Neural cell (in vitro differentiated cells): ENCODE results near the gene STUM. TPM values are rescaled to one million over a fixed set of nuclear protein-coding genes. Genes with fewer than 3 reads are reported as not detected.

Source experiments
- H2AFZ ChIP-seq: fragments of 200-600, 300-800 bp; sonication (generic), shearing (Covaris generic); 2 replicates; pipeline ENCODE4 v1.6.0; 2014; ENCODE audit warnings: low read depth, mild to moderate bottlenecking, antibody characterized with exemption, low read length, moderate library complexity
- H3F3A ChIP-seq: fragments of 200-600 bp; shearing (Covaris generic); 2 replicates; pipeline ENCODE4 v1.6.1; 2016; ENCODE audit warnings: mild to moderate bottlenecking, moderate library complexity, mixed read lengths, antibody characterized with exemption, low read length; ENCODE audit not compliant: insufficient read depth, poor library complexity, severe bottlenecking
- H3K27ac ChIP-seq: fragments of 200-600, 300-800 bp; sonication (generic), shearing (Covaris generic); 2 replicates; pipeline ENCODE4 v1.5.1; 2014; ENCODE audit warnings: mild to moderate bottlenecking, low read length, moderate library complexity
- H3K27me3 ChIP-seq: fragments of 300-800, 200-600 bp; sonication (generic), shearing (Covaris generic); 2 replicates; pipeline ENCODE4 v1.6.0; 2014; ENCODE audit warnings: mild to moderate bottlenecking, low read depth, low read length, moderate library complexity; ENCODE audit not compliant: insufficient read depth
- H3K36me3 ChIP-seq: fragments of 300-800, 200-600 bp; sonication (generic), shearing (Covaris generic); 2 replicates; pipeline ENCODE4 v1.5.1; 2014; ENCODE audit warnings: mild to moderate bottlenecking, antibody characterized with exemption, low read length, moderate library complexity; ENCODE audit not compliant: insufficient read depth
- H3K4me2 ChIP-seq: fragments of 300-800, 200-600 bp; sonication (generic), shearing (Covaris generic); 2 replicates; pipeline ENCODE4 v1.6.0; 2014; ENCODE audit warnings: mild to moderate bottlenecking, low read length
- H3K4me3 ChIP-seq: fragments of 300-800, 200-600 bp; sonication (generic), shearing (Covaris generic); 2 replicates; pipeline ENCODE4 v1.5.1; 2014; ENCODE audit warnings: mild to moderate bottlenecking, low read length, moderate library complexity
- H3K79me2 ChIP-seq: fragments of 200-600 bp; shearing (Covaris generic); replicated peaks from 2 replicates; pipeline ENCODE4 v1.6.0; 2014; ENCODE audit warnings: mild to moderate bottlenecking, low read length, moderate library complexity; ENCODE audit not compliant: insufficient read depth
- H3K9ac ChIP-seq: fragments of 300-800, 200-600 bp; sonication (generic), shearing (Covaris generic); 2 replicates; pipeline ENCODE4 v1.6.1; 2016; ENCODE audit warnings: mild to moderate bottlenecking, low read length, mixed read lengths
- H3K9me2 ChIP-seq: fragments of 200-600 bp; shearing (Covaris generic); 2 replicates; pipeline ENCODE4 v1.6.1; 2016; ENCODE audit warnings: mild to moderate bottlenecking, low read length, mixed read lengths; ENCODE audit not compliant: insufficient read depth
- H3K9me3 ChIP-seq: fragments of 200-600, 300-800 bp; sonication (generic), shearing (Covaris generic); 2 replicates; pipeline ENCODE4 v1.6.1; 2016; ENCODE audit warnings: mild to moderate bottlenecking, mixed run types, low read length, moderate library complexity, mixed read lengths
- H4K20me1 ChIP-seq: fragments of 200-600 bp; shearing (Covaris generic); 2 replicates; pipeline ENCODE4 v1.6.1; 2016; ENCODE audit warnings: mild to moderate bottlenecking, mixed run types; ENCODE audit not compliant: insufficient read depth
- EP300 ChIP-seq: fragments of 450-650 bp; conservative IDR thresholded peaks from 2 replicates; pipeline ENCODE4 v1.6.1; 2014; ENCODE audit warnings: antibody characterized with exemption, mild to moderate bottlenecking, moderate library complexity; ENCODE audit not compliant: poor library complexity, severe bottlenecking
- EZH2 ChIP-seq: fragments of 200-600, 300-800 bp; shearing (Covaris generic), sonication (generic); IDR thresholded peaks from 2 replicates; pipeline ENCODE4 v1.6.1; 2014; ENCODE audit warnings: antibody characterized with exemption, low read length, borderline replicate concordance, mild to moderate bottlenecking; ENCODE audit not compliant: insufficient read depth, poor library complexity, severe bottlenecking
- MXI1 ChIP-seq: fragments of 450-650 bp; conservative IDR thresholded peaks from 2 replicates; pipeline ENCODE4 v1.6.1; 2014; ENCODE audit warnings: antibody characterized with exemption, mild to moderate bottlenecking; ENCODE audit not compliant: poor library complexity, severe bottlenecking
- POLR2AphosphoS5 ChIP-seq: IDR thresholded peaks from 2 replicates; pipeline ENCODE4 v1.6.1; 2012
- RAD21 ChIP-seq: fragments of 450-650 bp; conservative IDR thresholded peaks from 2 replicates; pipeline ENCODE4 v1.6.1; 2014; ENCODE audit warnings: antibody characterized with exemption, mild to moderate bottlenecking, moderate library complexity
- SMC3 ChIP-seq: fragments of 450-650 bp; conservative IDR thresholded peaks from 2 replicates; pipeline ENCODE4 v1.6.1; 2014; ENCODE audit warnings: antibody characterized with exemption, mild to moderate bottlenecking, moderate library complexity; ENCODE audit not compliant: poor library complexity
- TAF1 ChIP-seq: IDR thresholded peaks from 2 replicates; pipeline ENCODE4 v1.6.1; 2012; ENCODE audit warnings: low read depth
- polyA plus RNA-seq: library from polyadenylated mRNA; depleted of rRNA; stranded (reverse); fragments of >200 nt; gene quantifications from 2 replicates; pipeline ENCODE4 v1.2.3, GENCODE V29; 2014
- TF ChIP-seq, protein P1 (sequence below): IDR thresholded peaks from 2 replicates; pipeline ENCODE4 v1.6.1; 2012; ENCODE audit warnings: borderline replicate concordance
- TF ChIP-seq, protein P2 (sequence below): fragments of 450-650 bp; IDR thresholded peaks from 2 replicates; pipeline ENCODE4 v1.5.1; 2014; ENCODE audit warnings: antibody characterized with exemption, mild to moderate bottlenecking, moderate library complexity; ENCODE audit not compliant: poor library complexity, severe bottlenecking

STUM gene
- polyA plus RNA-seq, 1 donor from 2014 or later = 0.52 TPM

DNA sequence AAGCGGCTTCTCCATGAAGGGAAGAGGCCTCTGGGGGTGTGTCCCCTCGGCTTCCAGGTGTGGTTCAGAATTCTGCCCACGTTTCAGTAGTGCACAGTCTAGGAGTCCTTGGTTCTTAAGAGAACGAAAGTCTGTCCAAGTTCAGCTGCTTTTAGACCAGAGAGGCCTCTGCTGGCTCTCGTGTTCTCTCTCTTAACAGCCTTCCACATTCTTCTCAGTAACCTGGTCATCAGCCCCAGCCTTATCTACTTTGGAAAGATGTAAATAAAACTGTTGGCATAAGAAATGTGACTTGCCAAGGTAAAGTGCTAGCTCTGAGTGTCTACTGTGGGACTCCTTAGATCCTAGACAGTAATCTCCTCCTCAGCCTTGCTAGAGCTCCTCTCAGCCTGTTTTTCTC is 15.3 kb upstream of the STUM start:
- no peaks in the 10 kb centered on the region for H3F3A ChIP-seq
- no peak overlapping the region for H3K9ac ChIP-seq
- no peak overlapping the region for H3K27ac ChIP-seq
- H3K4me3 ChIP-seq = no peak overlapping the region
- no peak overlapping the region for H2AFZ ChIP-seq
- no peaks in the 10 kb centered on the region for H3K9me3 ChIP-seq
- no peaks in the 10 kb centered on the region for H3K36me3 ChIP-seq
- H4K20me1 ChIP-seq = no peaks in the 10 kb centered on the region
- H3K9me2 ChIP-seq = no peaks in the 10 kb centered on the region
- H3K27me3 ChIP-seq = no peaks in the 10 kb centered on the region
- TF ChIP-seq SMC3 = no peak
- TF ChIP-seq EZH2 = no peak
- H3K4me2 ChIP-seq = no peak overlapping the region
- no peaks in the 10 kb centered on the region for H3K79me2 ChIP-seq

DNA sequence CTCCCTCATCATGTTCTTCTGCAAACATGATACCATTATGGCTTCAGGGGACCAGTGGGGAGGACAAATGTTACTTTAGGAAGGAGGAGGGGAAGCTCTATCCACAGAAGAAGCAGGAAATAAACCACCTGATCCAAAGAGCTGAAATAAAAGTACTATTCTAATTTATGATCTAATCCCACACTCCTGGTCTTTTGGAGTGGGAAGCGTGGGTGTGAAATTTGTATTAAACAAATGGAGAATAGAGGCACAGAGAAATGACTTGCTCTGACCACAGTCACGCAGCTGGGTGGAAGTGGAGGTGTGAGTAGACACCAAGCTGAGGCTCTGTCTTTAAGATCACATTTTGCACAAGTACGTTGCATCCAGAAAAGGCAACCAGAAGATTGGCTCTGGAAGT is 14.5 kb upstream of the STUM start:
- Histone ChIP-seq H3K9me2 (no peaks in the 10 kb centered on the region), H3K4me3 (no peak overlapping the region), H4K20me1 (no peaks in the 10 kb centered on the region), H3K36me3 (no peaks in the 10 kb centered on the region), H3K27ac (no peak overlapping the region), H3K79me2 (no peaks in the 10 kb centered on the region), H3F3A (no peaks in the 10 kb centered on the region), H3K9me3 (no peaks in the 10 kb centered on the region), H3K9ac (no peak overlapping the region), H2AFZ (no peak overlapping the region), H3K27me3 (no peaks in the 10 kb centered on the region), H3K4me2 (no peak overlapping the region)
- no peak for TF ChIP-seq RAD21
- no peak for TF ChIP-seq POLR2AphosphoS5
- no peak for TF ChIP-seq TAF1
- TF ChIP-seq EZH2 = no peak
- no peak for TF ChIP-seq SMC3
- TF ChIP-seq, protein P1, sequence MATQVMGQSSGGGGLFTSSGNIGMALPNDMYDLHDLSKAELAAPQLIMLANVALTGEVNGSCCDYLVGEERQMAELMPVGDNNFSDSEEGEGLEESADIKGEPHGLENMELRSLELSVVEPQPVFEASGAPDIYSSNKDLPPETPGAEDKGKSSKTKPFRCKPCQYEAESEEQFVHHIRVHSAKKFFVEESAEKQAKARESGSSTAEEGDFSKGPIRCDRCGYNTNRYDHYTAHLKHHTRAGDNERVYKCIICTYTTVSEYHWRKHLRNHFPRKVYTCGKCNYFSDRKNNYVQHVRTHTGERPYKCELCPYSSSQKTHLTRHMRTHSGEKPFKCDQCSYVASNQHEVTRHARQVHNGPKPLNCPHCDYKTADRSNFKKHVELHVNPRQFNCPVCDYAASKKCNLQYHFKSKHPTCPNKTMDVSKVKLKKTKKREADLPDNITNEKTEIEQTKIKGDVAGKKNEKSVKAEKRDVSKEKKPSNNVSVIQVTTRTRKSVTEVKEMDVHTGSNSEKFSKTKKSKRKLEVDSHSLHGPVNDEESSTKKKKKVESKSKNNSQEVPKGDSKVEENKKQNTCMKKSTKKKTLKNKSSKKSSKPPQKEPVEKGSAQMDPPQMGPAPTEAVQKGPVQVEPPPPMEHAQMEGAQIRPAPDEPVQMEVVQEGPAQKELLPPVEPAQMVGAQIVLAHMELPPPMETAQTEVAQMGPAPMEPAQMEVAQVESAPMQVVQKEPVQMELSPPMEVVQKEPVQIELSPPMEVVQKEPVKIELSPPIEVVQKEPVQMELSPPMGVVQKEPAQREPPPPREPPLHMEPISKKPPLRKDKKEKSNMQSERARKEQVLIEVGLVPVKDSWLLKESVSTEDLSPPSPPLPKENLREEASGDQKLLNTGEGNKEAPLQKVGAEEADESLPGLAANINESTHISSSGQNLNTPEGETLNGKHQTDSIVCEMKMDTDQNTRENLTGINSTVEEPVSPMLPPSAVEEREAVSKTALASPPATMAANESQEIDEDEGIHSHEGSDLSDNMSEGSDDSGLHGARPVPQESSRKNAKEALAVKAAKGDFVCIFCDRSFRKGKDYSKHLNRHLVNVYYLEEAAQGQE = no peak
- no peak for TF ChIP-seq MXI1
- no peak for TF ChIP-seq EP300
- TF ChIP-seq, protein P2, sequence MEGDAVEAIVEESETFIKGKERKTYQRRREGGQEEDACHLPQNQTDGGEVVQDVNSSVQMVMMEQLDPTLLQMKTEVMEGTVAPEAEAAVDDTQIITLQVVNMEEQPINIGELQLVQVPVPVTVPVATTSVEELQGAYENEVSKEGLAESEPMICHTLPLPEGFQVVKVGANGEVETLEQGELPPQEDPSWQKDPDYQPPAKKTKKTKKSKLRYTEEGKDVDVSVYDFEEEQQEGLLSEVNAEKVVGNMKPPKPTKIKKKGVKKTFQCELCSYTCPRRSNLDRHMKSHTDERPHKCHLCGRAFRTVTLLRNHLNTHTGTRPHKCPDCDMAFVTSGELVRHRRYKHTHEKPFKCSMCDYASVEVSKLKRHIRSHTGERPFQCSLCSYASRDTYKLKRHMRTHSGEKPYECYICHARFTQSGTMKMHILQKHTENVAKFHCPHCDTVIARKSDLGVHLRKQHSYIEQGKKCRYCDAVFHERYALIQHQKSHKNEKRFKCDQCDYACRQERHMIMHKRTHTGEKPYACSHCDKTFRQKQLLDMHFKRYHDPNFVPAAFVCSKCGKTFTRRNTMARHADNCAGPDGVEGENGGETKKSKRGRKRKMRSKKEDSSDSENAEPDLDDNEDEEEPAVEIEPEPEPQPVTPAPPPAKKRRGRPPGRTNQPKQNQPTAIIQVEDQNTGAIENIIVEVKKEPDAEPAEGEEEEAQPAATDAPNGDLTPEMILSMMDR = no peak

DNA sequence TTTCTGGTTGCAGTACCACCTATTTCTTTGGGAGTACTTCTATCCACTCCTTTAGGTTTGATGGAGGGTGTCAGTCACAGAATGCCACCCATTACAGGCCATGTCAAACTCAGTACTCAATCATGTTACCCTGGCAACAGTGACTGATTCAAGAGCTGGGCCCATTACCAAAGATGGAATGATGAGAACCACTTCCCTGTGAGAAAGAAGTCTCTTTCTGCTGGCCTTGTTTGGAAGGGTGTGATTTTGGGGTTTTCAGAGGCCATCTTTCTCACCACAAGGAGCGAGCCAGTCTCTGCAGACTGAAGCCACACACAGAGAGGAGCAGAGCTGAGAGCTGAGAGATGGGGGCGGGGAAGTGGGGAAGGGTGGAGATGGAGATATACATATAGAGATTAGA is 13.9 kb upstream of the STUM start:
- H3F3A ChIP-seq = no peaks in the 10 kb centered on the region
- H3K27me3 ChIP-seq = no peaks in the 10 kb centered on the region
- no peak overlapping the region for H3K4me2 ChIP-seq
- no peak overlapping the region for H2AFZ ChIP-seq
- no peaks in the 10 kb centered on the region for H3K9me3 ChIP-seq
- no peak overlapping the region for H3K27ac ChIP-seq
- TF ChIP-seq MXI1 (no peak), RAD21 (no peak), EZH2 (no peak), EP300 (no peak), SMC3 (no peak), TAF1 (no peak), POLR2AphosphoS5 (no peak)
- TF ChIP-seq, protein P2 = no peak
- TF ChIP-seq, protein P1 = no peak
- H3K9ac ChIP-seq = no peak overlapping the region
- no peaks in the 10 kb centered on the region for H3K9me2 ChIP-seq
- no peaks in the 10 kb centered on the region for H3K36me3 ChIP-seq
- no peaks in the 10 kb centered on the region for H4K20me1 ChIP-seq
- H3K4me3 ChIP-seq = no peak overlapping the region
- no peaks in the 10 kb centered on the region for H3K79me2 ChIP-seq
